ENCODE measurements around the gene MTAP. TPM values are rescaled to one million over a fixed set of nuclear protein-coding genes. Genes with fewer than 3 reads are reported as not detected.
A peak's percentile ranks its signal among the peaks of the same experiment; 100 is the strongest.

MTAP gene
- total and polyA plus RNA-seq, 2 donors (not counting 1 experiment from before 2014, with no cell fraction given), result 9.8 to 38.4 TPM

DNA sequence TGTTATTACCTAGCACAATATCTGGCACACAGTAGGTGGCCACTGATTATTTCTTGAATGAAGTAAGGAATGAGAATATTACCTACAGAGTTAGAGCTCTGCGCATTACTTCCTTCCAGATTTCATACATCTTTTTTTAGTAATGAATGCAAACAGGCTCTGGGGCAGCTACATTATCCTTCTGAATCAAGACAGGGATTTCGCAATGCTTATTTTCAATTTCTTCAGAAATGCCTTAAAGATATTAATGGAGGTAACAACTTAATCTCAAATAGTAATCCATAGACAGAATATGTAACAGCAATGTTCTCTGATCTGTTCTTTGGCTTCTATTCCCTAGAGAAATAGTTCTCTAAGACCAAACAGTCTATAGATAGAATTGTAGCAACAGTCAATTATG is 159.1 kb downstream of the MTAP start:
- intact Hi-C loops (cut with micrococcal nuclease), result no loop called here
- WGBS (ENCODE audit: insufficient coverage), result no CpG with 5 or more reads among the region's 2 CpGs
- no peak overlapping the region for H2AFZ ChIP-seq (ENCODE audit: insufficient read depth, low read depth, low read length, poor library complexity, severe bottlenecking)
- peaks cover 0 to 44% (median 41%) of the 10 kb centered on the region in 4 experiments for H3K27me3 ChIP-seq (replicated peaks in 1 of 4; ENCODE audit: control extremely low read depth in 1 of 4, control insufficient read depth in 3 of 4, insufficient read depth in 4 of 4, low read length in 3 of 4)
- Mint-ChIP-seq H3K27ac (no peak overlapping the region), H3K9me3 (ENCODE audit: insufficient read depth) (peaks cover under 1% of the 10 kb centered on the region), H3K4me3 (no peak overlapping the region), H3K4me1 (peaks cover 14% of the 10 kb centered on the region), H3K27me3 (peaks cover 66% of the 10 kb centered on the region)
- no peaks in the 10 kb centered on the region for H3K36me3 ChIP-seq (replicated peaks in 1 of 2; ENCODE audit: control extremely low read depth in 1 of 2, control insufficient read depth in 1 of 2, extremely low read depth in 1 of 2, insufficient read depth in 2 of 2, low read length in 1 of 2)
- ATAC-seq (ENCODE audit: low read depth) (no peak), DNase-seq (no peak)
- H3K79me2 ChIP-seq (ENCODE audit: control insufficient read depth, insufficient read depth, low read length), result no peaks in the 10 kb centered on the region
- CTCF ChIA-PET, result interaction anchor here (0.7 to 2.7 kb wide), 2 partner anchors 47 to 905 kb away, joined by 5 to 8 read pairs; partner anchors contain the start of gene CDKN2B
- no peak overlapping the region for H3K27ac ChIP-seq (ENCODE audit: low read length in 2 of 2)
- peaks cover 0 to 23% (median 1%) of the 10 kb centered on the region in 3 donors for H3K9me3 ChIP-seq (ENCODE audit: control extremely low read depth in 1 of 3, control insufficient read depth in 2 of 3, insufficient read depth in 1 of 3, low read length in 2 of 3)
- H3K4me1 ChIP-seq (ENCODE audit: control insufficient read depth in 2 of 2, insufficient read depth in 2 of 2, low read length in 2 of 2), result peaks cover 12 to 18% of the 10 kb centered on the region in 2 donors
- H3K9ac ChIP-seq (ENCODE audit: low read length), result no peak overlapping the region
- POLR2A ChIA-PET, result no interaction called here
- no peak overlapping the region for H3K4me2 ChIP-seq (replicated peaks; ENCODE audit: low read depth, low read length, poor library complexity, severe bottlenecking)
- no peak for TF ChIP-seq EZH2 (IDR thresholded peaks at IDR 0.05; ENCODE audit: borderline replicate concordance, insufficient read depth, low read depth, low read length, poor library complexity, severe bottlenecking)
- TF ChIP-seq, protein P1, sequence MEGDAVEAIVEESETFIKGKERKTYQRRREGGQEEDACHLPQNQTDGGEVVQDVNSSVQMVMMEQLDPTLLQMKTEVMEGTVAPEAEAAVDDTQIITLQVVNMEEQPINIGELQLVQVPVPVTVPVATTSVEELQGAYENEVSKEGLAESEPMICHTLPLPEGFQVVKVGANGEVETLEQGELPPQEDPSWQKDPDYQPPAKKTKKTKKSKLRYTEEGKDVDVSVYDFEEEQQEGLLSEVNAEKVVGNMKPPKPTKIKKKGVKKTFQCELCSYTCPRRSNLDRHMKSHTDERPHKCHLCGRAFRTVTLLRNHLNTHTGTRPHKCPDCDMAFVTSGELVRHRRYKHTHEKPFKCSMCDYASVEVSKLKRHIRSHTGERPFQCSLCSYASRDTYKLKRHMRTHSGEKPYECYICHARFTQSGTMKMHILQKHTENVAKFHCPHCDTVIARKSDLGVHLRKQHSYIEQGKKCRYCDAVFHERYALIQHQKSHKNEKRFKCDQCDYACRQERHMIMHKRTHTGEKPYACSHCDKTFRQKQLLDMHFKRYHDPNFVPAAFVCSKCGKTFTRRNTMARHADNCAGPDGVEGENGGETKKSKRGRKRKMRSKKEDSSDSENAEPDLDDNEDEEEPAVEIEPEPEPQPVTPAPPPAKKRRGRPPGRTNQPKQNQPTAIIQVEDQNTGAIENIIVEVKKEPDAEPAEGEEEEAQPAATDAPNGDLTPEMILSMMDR (IDR thresholded peaks at IDR 0.05), result no peak
- H3K4me3 ChIP-seq (ENCODE audit: control extremely low read depth in 1 of 5, extremely low read depth in 1 of 5, insufficient read depth in 1 of 5, low read depth in 2 of 5, low read length in 4 of 5), result no peak overlapping the region
- no peaks in the 10 kb centered on the region for H4K20me1 ChIP-seq (ENCODE audit: control insufficient read depth, insufficient read depth, low read length, poor library complexity, severe bottlenecking)

DNA sequence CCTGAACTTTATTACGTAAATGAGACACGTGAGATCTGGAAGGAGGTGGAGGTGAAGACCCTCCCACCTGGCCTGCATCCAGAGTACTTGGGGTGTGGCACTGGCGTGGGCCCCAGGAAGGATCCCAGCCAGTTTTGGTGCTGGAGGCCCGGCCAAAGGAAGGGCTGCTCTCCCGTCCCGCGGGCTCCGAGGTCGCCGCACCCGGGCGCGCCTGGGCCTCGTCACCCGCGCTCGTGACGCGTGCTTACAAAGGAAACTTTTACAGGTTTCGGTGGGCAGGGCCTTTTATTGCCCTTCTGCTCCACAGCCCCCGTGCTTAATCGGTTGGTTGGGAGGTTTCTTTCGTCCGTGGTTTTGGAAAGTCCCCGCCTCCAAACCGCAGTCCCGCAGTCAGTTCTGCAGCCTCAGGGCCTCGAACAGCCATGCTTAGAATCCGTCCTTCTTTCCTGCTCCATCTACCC is 162.5 kb downstream of the MTAP start:
- peaks cover 20% of the 10 kb centered on the region for H3K4me1 Mint-ChIP-seq
- Histone ChIP-seq H3K4me1 (ENCODE audit: control insufficient read depth in 2 of 2, insufficient read depth in 2 of 2, low read length in 2 of 2) (peaks cover 17 to 34% of the 10 kb centered on the region in 2 donors), H3K27ac (ENCODE audit: low read length in 2 of 2) (no peak overlapping the region), H3K4me3 (ENCODE audit: control extremely low read depth in 1 of 5, extremely low read depth in 1 of 5, insufficient read depth in 1 of 5, low read depth in 2 of 5, low read length in 4 of 5) (peak overlapping the region in 4 of 5 experiments; percentile 14 to 49 (median 27)), H4K20me1 (ENCODE audit: control insufficient read depth, insufficient read depth, low read length, poor library complexity, severe bottlenecking) (no peaks in the 10 kb centered on the region), H3K9ac (ENCODE audit: low read length) (peak overlapping the region; percentile 39), H3K79me2 (ENCODE audit: control insufficient read depth, insufficient read depth, low read length) (no peaks in the 10 kb centered on the region), H3K36me3 (replicated peaks in 1 of 2; ENCODE audit: control extremely low read depth in 1 of 2, control insufficient read depth in 1 of 2, extremely low read depth in 1 of 2, insufficient read depth in 2 of 2, low read length in 1 of 2) (no peaks in the 10 kb centered on the region), H2AFZ (ENCODE audit: insufficient read depth, low read depth, low read length, poor library complexity, severe bottlenecking) (peak overlapping the region; percentile 41), H3K9me3 (ENCODE audit: control extremely low read depth in 1 of 3, control insufficient read depth in 2 of 3, insufficient read depth in 1 of 3, low read length in 2 of 3) (peaks cover 1 to 52% (median 31%) of the 10 kb centered on the region in 3 donors), H3K4me2 (replicated peaks; ENCODE audit: low read depth, low read length, poor library complexity, severe bottlenecking) (peak overlapping the region; percentile 72), H3K27me3 (replicated peaks in 1 of 4; ENCODE audit: control extremely low read depth in 1 of 4, control insufficient read depth in 3 of 4, insufficient read depth in 4 of 4, low read length in 3 of 4) (peaks cover 0 to 78% (median 72%) of the 10 kb centered on the region in 4 experiments)
- peaks cover 89% of the 10 kb centered on the region for H3K27me3 Mint-ChIP-seq
- ATAC-seq (ENCODE audit: low read depth) (peak; percentile 63), DNase-seq (peak; percentile 80)
- H3K27ac Mint-ChIP-seq, result no peak overlapping the region
- peak overlapping the region; percentile 76 for H3K4me3 Mint-ChIP-seq
- WGBS (ENCODE audit: insufficient coverage), result 3% methylated on average over 27 of the region's 29 CpGs
- TF ChIP-seq, protein P1 (IDR thresholded peaks at IDR 0.05), result no peak
- no peak for TF ChIP-seq EZH2 (IDR thresholded peaks at IDR 0.05; ENCODE audit: borderline replicate concordance, insufficient read depth, low read depth, low read length, poor library complexity, severe bottlenecking)
- POLR2A ChIA-PET, result no interaction called here
- intact Hi-C loops (cut with micrococcal nuclease), result loop anchor here (1.0 kb wide), 2 partner anchors 10 to 29 kb away; partner anchors contain the start of genes CDKN2A and CDKN2B-AS1
- peaks cover 7% of the 10 kb centered on the region for H3K9me3 Mint-ChIP-seq (ENCODE audit: insufficient read depth)
- CTCF ChIA-PET, result interaction anchor here (1.4 kb wide), 1 partner anchor 44 kb away, joined by 6 read pairs; the partner anchor contains the start of gene CDKN2B

Measured in B cell (primary cell).